PC-9 (cell line): ENCODE measurements around the gene PSEN1.

ENCODE experiments used
- EZH2 ChIP-seq: fragments of 200-600 bp; sonication (generic); IDR thresholded peaks from 2 replicates; pipeline ENCODE4 v1.8.0; 2017; ENCODE audit warnings: antibody characterized with exemption, low read depth
- TF ChIP-seq, protein P1 (sequence below): fragments of 200-600 bp; sonication (generic); conservative IDR thresholded peaks from 2 replicates; pipeline ENCODE4 v1.6.1; 2017; ENCODE audit warnings: mixed run types, antibody characterized with exemption, mild to moderate bottlenecking, moderate library complexity

DNA sequence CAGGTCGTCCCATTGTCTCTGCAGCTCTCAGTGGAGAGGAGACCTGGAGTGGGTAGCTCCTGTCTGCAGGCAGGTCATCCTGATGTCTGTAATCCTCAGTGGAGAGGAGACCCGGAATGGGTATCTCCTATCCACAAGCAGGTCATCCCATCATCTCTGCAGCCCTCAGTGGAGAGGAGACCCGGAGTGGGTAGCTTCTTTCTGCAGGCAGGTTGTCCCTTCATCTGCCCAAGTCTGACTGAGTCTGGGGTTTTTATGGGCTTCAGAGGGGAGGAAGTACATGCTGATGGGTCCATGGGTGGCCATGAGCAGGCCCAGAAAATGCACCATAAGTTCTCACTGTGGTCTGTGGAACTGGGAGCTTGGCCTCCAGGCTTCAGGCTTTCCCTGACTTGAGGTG is 72.1 kb downstream of the PSEN1 start:
- TF ChIP-seq, protein P1, sequence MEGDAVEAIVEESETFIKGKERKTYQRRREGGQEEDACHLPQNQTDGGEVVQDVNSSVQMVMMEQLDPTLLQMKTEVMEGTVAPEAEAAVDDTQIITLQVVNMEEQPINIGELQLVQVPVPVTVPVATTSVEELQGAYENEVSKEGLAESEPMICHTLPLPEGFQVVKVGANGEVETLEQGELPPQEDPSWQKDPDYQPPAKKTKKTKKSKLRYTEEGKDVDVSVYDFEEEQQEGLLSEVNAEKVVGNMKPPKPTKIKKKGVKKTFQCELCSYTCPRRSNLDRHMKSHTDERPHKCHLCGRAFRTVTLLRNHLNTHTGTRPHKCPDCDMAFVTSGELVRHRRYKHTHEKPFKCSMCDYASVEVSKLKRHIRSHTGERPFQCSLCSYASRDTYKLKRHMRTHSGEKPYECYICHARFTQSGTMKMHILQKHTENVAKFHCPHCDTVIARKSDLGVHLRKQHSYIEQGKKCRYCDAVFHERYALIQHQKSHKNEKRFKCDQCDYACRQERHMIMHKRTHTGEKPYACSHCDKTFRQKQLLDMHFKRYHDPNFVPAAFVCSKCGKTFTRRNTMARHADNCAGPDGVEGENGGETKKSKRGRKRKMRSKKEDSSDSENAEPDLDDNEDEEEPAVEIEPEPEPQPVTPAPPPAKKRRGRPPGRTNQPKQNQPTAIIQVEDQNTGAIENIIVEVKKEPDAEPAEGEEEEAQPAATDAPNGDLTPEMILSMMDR, result no peak
- TF ChIP-seq EZH2, result no peak
